DND-41 (cell line): ENCODE measurements around the gene PLRG1.

ENCODE experiments used
- ATAC-seq: fragments of 200-7000 bp; cut with Tn5 transposase; 3 replicates; pipeline ENCODE4 v1.9.1; 2021; ENCODE audit warnings: low read depth; ENCODE audit not compliant: insufficient read depth
- DNase-seq: peaks from one replicate; pipeline ENCODE4 v3.0.0-alpha.2; 2020
- H2AFZ ChIP-seq: 2 replicates; pipeline ENCODE4 v1.6.0; 2012; ENCODE audit warnings: low read depth, low read length
- H3K27ac ChIP-seq: 2 replicates; pipeline ENCODE4 v1.5.1; 2012; ENCODE audit warnings: low read length, inconsistent platforms
- H3K27me3 ChIP-seq: fragments of 200-600 bp; sonication (generic); 2 replicates; pipeline ENCODE4 v1.6.0; 2012; ENCODE audit warnings: low read length, mild to moderate bottlenecking, inconsistent platforms; ENCODE audit not compliant: insufficient read depth, poor library complexity
- H3K36me3 ChIP-seq: 2 replicates; pipeline ENCODE4 v1.5.1; 2012; ENCODE audit warnings: low read length, inconsistent platforms; ENCODE audit not compliant: insufficient read depth
- H3K4me1 ChIP-seq: 2 replicates; pipeline ENCODE4 v1.5.1; 2012; ENCODE audit warnings: mild to moderate bottlenecking, low read length; ENCODE audit not compliant: insufficient read depth
- H3K4me2 ChIP-seq: 2 replicates; pipeline ENCODE4 v1.6.0; 2012; ENCODE audit warnings: mild to moderate bottlenecking, moderate library complexity, low read length, inconsistent platforms; ENCODE audit not compliant: insufficient read depth
- H3K4me3 ChIP-seq, 2 experiments: fragments of 200-600 bp in 1 of 2; shearing (Covaris generic) in 1 of 2; 2 replicates each; pipeline ENCODE4 v1.5.1; 2012 to 2016; ENCODE audit warnings: inconsistent platforms in 2 of 2, low read length in 2 of 2, mild to moderate bottlenecking in 2 of 2, low read depth in 1 of 2, moderate library complexity in 1 of 2
- H3K79me2 ChIP-seq: 2 replicates; pipeline ENCODE4 v1.6.0; 2012; ENCODE audit warnings: low read length, inconsistent platforms; ENCODE audit not compliant: insufficient read depth
- H3K9ac ChIP-seq: 2 replicates; pipeline ENCODE4 v1.6.0; 2012; ENCODE audit warnings: low read depth, mild to moderate bottlenecking, inconsistent platforms, low read length, moderate library complexity
- H3K9me3 ChIP-seq: 2 replicates; pipeline ENCODE4 v1.5.1; 2012; ENCODE audit warnings: low read length, moderate library complexity, mild to moderate bottlenecking, inconsistent platforms; ENCODE audit not compliant: insufficient read depth, severe bottlenecking
- H4K20me1 ChIP-seq: 2 replicates; pipeline ENCODE4 v1.6.0; 2012; ENCODE audit warnings: low read length; ENCODE audit not compliant: insufficient read depth
- CTCF ChIP-seq: IDR thresholded peaks from 2 replicates; pipeline ENCODE4 v1.5.1; 2012; ENCODE audit warnings: borderline replicate concordance, low read length, moderate library complexity, mild to moderate bottlenecking; ENCODE audit not compliant: poor library complexity, severe bottlenecking; ENCODE audit errors: extremely low read depth
- EZH2 ChIP-seq: IDR thresholded peaks from 3 replicates; pipeline ENCODE4 v1.6.1; 2012; ENCODE audit warnings: borderline replicate concordance, low read depth, mild to moderate bottlenecking, moderate library complexity, low read length, inconsistent platforms; ENCODE audit not compliant: severe bottlenecking

PLRG1 gene

GRCh38 chr4:154562697-154563254 lies 12.6 kb upstream of the PLRG1 start, which contains the start of gene FGB:
Gene FGB (plus strand): TSS chr4:154563011. CDS start chr4:154563019, 8 bp downstream.
- H4K20me1 ChIP-seq, result no peaks in the 10 kb centered on the region
- no peak within 1 kb of the TSS for H3K4me2 ChIP-seq
- H3K36me3 ChIP-seq, result no peaks in the 10 kb centered on the region
- no peak within 1 kb of the TSS for H2AFZ ChIP-seq
- no peak for DNase-seq
- H3K4me3 ChIP-seq, result no peak within 1 kb of the TSS
- ATAC-seq, result no peak
- no peak within 1 kb of the TSS for H3K27ac ChIP-seq
- no peaks in the 10 kb centered on the region for H3K9me3 ChIP-seq
- H3K4me1 ChIP-seq, result no peaks in the 10 kb centered on the region
- H3K79me2 ChIP-seq, result no peaks in the 10 kb centered on the region
- no peak within 1 kb of the TSS for H3K9ac ChIP-seq
- peaks cover 3% of the 10 kb centered on the region for H3K27me3 ChIP-seq
- TF ChIP-seq CTCF (no peak), EZH2 (no peak)

GRCh38 chr4:154560824-154561231 lies 10.6 kb upstream of the PLRG1 start:
- Histone ChIP-seq H3K4me1 (no peaks in the 10 kb centered on the region), H3K9me3 (no peaks in the 10 kb centered on the region), H2AFZ (no peak overlapping the region), H3K79me2 (no peaks in the 10 kb centered on the region), H3K9ac (no peak overlapping the region), H3K27me3 (peaks cover 3% of the 10 kb centered on the region), H3K27ac (no peak overlapping the region), H3K4me2 (no peak overlapping the region), H4K20me1 (no peaks in the 10 kb centered on the region), H3K4me3 (no peak overlapping the region), H3K36me3 (no peaks in the 10 kb centered on the region)
- no peak for ATAC-seq
- no peak for DNase-seq
- no peak for TF ChIP-seq CTCF
- TF ChIP-seq EZH2, result no peak

- no peak overlapping the region for H3K4me3 ChIP-seq
- no peak overlapping the region for H3K4me2 ChIP-seq
- ATAC-seq, result no peak
Measured at GRCh38 chr4:154560419-154560801, 10.2 kb upstream of the PLRG1 start.

More at GRCh38 chr4:154560419-154560801, 10.2 kb upstream of the PLRG1 start:
- H3K4me1 ChIP-seq, result no peaks in the 10 kb centered on the region
- H3K36me3 ChIP-seq, result no peaks in the 10 kb centered on the region
- no peaks in the 10 kb centered on the region for H4K20me1 ChIP-seq
- no peaks in the 10 kb centered on the region for H3K79me2 ChIP-seq
- no peak overlapping the region for H2AFZ ChIP-seq
- no peaks in the 10 kb centered on the region for H3K9me3 ChIP-seq
- H3K27me3 ChIP-seq, result peaks cover 4% of the 10 kb centered on the region
- no peak for TF ChIP-seq EZH2
- TF ChIP-seq CTCF, result no peak
- no peak for DNase-seq
- H3K9ac ChIP-seq, result no peak overlapping the region
- no peak overlapping the region for H3K27ac ChIP-seq
